ENCODE measurements around the gene SMAD6.
A peak's percentile ranks its signal among the peaks of the same experiment; 100 is the strongest.

Gene SMAD6

GRCh38 chr15:66670762-66671580 is 31.1 kb upstream of the SMAD6 start (continued):
- peak; percentile 40 for TF ChIP-seq SP2 (tag by site-specific recombination; IDR thresholded peaks at IDR 0.05)
- TF ChIP-seq ZNF350 (tag by site-specific recombination; IDR thresholded peaks at IDR 0.05) = no peak
- TF ChIP-seq ZNF776 (tag by site-specific recombination; IDR thresholded peaks at IDR 0.05; ENCODE audit: borderline replicate concordance) = no peak
- no peak for TF ChIP-seq ZNF362 (tag by site-specific recombination; IDR thresholded peaks at IDR 0.05)
- TF ChIP-seq ZNF660 (tag by site-specific recombination; IDR thresholded peaks at IDR 0.05) = no peak
- no peak for TF ChIP-seq ZFP3 (tag by site-specific recombination; IDR thresholded peaks at IDR 0.05; ENCODE audit: low read depth)
- peak; percentile 60; the same call in 1 of the 2 replicates for TF ChIP-seq KLF8 (tag by site-specific recombination; IDR thresholded peaks at IDR 0.05)
- TF ChIP-seq ZNF335 (tag by site-specific recombination; conservative IDR thresholded peaks at IDR 0.05) = no peak
- TF ChIP-seq ZNF654 (tag by site-specific recombination; IDR thresholded peaks at IDR 0.05; ENCODE audit: low read depth) = no peak
- TF ChIP-seq ZNF768 (tag by site-specific recombination; IDR thresholded peaks at IDR 0.05) = peak; percentile 91
- TF ChIP-seq PATZ1 (tag by site-specific recombination; IDR thresholded peaks at IDR 0.05) = no peak
- TF ChIP-seq ZNF707 (tag by site-specific recombination; IDR thresholded peaks at IDR 0.05) = no peak
- TF ChIP-seq ZBTB17 (tag by site-specific recombination; IDR thresholded peaks at IDR 0.05) = no peak
- no peak for TF ChIP-seq ZNF785 (tag by site-specific recombination; IDR thresholded peaks at IDR 0.05)
- no peak for TF ChIP-seq ZNF112 (tag by site-specific recombination; IDR thresholded peaks at IDR 0.05)
- TF ChIP-seq BCL11A (tag by site-specific recombination; IDR thresholded peaks at IDR 0.05; ENCODE audit: low read depth) = no peak
- no peak for TF ChIP-seq ZNF266 (tag by site-specific recombination; IDR thresholded peaks at IDR 0.05; ENCODE audit: low read depth)
- TF ChIP-seq ZIC2 (tag by site-specific recombination; IDR thresholded peaks at IDR 0.05) = no peak

GRCh38 chr15:66672867-66673266 is 29.2 kb upstream of the SMAD6 start:
- CTCF ChIA-PET = interaction anchor here (1.0 kb wide), 1 partner anchor 25 kb away, joined by 3 read pairs; no protein-coding TSS in a partner anchor

More at GRCh38 chr15:66672867-66673266, 29.2 kb upstream of the SMAD6 start:
- TF ChIP-seq ZNF596 (tag by site-specific recombination; IDR thresholded peaks at IDR 0.05) = no peak
- TF ChIP-seq ZNF16 (tag by site-specific recombination; IDR thresholded peaks at IDR 0.05; ENCODE audit: low read depth) = peak; percentile 86
- no peak for TF ChIP-seq ELK4 (IDR thresholded peaks at IDR 0.05; ENCODE audit: borderline replicate concordance, low read depth, low read length)
- Histone ChIP-seq H3K36me3 (ENCODE audit: control insufficient read depth in 2 of 2, insufficient read depth in 1 of 2, low read length in 2 of 2) (no peaks in the 10 kb centered on the region), H3K27ac (ENCODE audit: extremely low read depth, low read depth, low read length) (no peak overlapping the region), H3K4me1 (ENCODE audit: control insufficient read depth, insufficient read depth, low read length) (no peaks in the 10 kb centered on the region), H3K4me3 (ENCODE audit: low read depth, low read length) (no peak overlapping the region), H3K9me3 (ENCODE audit: control insufficient read depth, insufficient read depth, low read depth, low read length) (no peaks in the 10 kb centered on the region)
- POLR2A ChIA-PET = no interaction called here
